Measurements from ENCODE around the gene BRCA1. TPM values are rescaled to one million over a fixed set of nuclear protein-coding genes. Genes with fewer than 3 reads are reported as not detected.

BRCA1 gene
- polyA plus RNA-seq (2011; rRNA removed) (9.4 and 12.6 TPM in 2 replicates), polyA minus RNA-seq (2011; rRNA and poly(A)+ RNA removed) (22.0 and 30.9 TPM in 2 replicates)

GRCh38 chr17:43125133-43125966, at the start of gene BRCA1:
Gene BRCA1 (minus strand): TSS chr17:43125364. CDS start chr17:43124096, 1,268 bp downstream.
- ChIA-PET POLR2A (interaction anchor here (0.5 to 0.8 kb wide), 2 partner anchors 101 to 360 kb away, joined by 3 to 6 read pairs; no protein-coding TSS in a partner anchor), CTCF (interaction anchor here (1.1 to 2.6 kb wide), 2 partner anchors 84 to 101 kb away, joined by 3 to 8 read pairs; partner anchors contain the start of gene RND2)

DNA sequence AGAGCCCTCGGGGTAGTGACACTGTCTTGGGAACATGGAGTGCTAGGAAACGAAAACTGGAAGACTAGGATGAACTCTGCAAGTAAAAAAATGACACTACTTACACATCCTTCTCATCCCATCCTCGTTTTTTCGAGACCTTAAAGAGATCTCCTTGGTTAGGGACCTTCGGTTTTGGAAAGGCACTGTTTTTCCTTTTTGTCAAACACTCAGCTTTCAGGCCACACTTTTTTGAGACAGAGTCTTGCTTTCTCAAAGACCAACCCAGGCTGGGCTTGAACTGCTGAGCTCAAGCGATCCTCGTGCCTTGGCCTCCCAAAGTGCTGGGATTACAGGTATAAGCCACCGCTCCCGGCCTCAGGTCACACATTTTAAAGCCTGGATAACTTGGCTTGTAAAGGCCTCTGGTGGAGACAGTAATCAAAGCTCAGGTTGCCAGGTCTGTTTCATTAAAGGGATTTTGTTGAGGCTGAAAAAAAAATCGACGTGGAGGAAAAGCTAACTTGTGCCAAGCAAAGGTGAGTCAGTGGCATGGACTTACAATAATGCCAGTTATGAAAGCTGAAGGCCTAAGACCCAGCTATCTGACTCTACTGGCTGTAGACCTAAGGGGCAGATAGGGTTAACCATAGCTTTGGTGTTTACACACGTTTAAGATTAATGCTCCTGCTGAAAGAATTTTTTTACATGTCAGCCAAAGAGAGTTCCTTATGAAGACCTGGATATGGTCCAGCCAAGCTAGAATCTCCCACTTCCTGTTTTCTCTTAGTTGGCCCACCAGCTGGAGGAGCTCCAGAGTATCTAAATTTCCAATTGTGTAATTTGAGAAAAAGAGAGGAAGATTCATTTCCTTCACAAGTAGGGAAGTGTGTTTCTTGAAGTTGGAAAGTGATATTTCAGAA, 46.7 kb upstream of the BRCA1 start:
- POLR2A ChIA-PET, result interaction anchor here (0.6 to 1.4 kb wide), 5 partner anchors 31 to 950 kb away, joined by 3 to 7 read pairs (median 3); partner anchors contain the start of gene TMEM106A
- H3K27me3 ChIP-seq (ENCODE audit: control insufficient read depth, insufficient read depth, low read length), result no peaks in the 10 kb centered on the region
- H3K4me3 ChIP-seq (ENCODE audit: low read depth, low read length), result peak overlapping the region; percentile 59
- TF ChIP-seq CTCF (IDR thresholded peaks at IDR 0.05; ENCODE audit: insufficient read depth, low read depth, low read length), result peak; percentile 53
- CTCF ChIA-PET, result interaction anchor here (0.6 to 0.9 kb wide), 4 partner anchors 89 to 350 kb away, joined by 3 to 4 read pairs (median 3); no protein-coding TSS in a partner anchor
- H3K36me3 ChIP-seq (ENCODE audit: control insufficient read depth, insufficient read depth, low read length), result peaks cover under 1% of the 10 kb centered on the region
- peak; percentile 77 for DNase-seq (ENCODE audit: low read depth)

More at GRCh38 chr17:43125133-43125966, at the start of gene BRCA1:
- DNase-seq (ENCODE audit: low read depth), result peak; percentile 97
- Histone ChIP-seq H3K36me3 (ENCODE audit: control insufficient read depth, insufficient read depth, low read length) (no peaks in the 10 kb centered on the region; the same call in 1 of the 2 replicates), H3K27me3 (ENCODE audit: control insufficient read depth, insufficient read depth, low read length) (no peaks in the 10 kb centered on the region), H3K4me3 (ENCODE audit: low read depth, low read length) (peak within 1 kb of the TSS; percentile 68)
- TF ChIP-seq CTCF (IDR thresholded peaks at IDR 0.05; ENCODE audit: insufficient read depth, low read depth, low read length), result no peak

DNA sequence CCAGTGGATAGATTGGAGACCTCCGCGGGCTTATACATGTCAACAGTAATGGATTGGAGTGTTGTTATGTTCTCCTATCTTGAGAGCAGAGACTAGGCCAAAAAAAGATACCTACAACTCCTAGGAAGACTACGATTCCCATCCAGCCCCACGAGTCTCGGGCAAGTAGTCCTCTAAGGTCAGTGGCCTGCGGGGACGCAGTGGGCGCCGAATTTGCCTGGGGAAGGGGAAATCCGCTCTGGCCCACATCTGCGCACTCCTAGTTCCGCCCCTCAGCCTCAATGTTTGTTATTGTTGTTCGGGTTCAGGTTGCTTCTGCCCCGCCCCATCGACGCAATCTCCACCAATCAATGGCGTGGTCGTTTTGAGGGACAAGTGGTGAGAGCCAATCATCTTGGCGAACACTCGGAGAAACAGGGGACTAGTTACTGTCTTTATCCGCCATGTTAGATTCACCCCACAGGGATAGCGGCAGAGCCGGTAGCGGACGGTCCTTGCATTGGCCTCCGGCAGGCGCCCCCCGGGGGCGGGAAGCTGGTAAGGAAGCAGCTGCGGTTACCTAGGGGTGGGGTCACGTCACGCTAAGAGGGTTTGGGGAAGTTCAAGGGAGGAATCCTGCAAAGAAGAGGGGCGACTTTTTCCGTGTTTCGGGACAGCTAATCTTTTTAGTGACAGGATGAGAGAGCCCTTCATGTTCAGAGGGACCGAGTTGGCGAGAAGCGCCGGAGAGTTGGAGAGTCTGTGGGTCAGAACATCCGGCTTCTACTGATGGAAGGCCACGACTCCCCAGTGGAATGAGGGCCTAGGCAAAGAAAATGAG, 45.8 kb upstream of the BRCA1 start, which contains the start of gene NBR1:
NBR1 (plus strand) TSS at position 449 of the 820 bp plus-strand sequence. CDS start 4,586 bp downstream, outside the sequence.
- TF ChIP-seq CTCF (IDR thresholded peaks at IDR 0.05; ENCODE audit: insufficient read depth, low read depth, low read length), result peak; percentile 21
- ChIA-PET POLR2A (interaction anchor here (1.4 kb wide), 1 partner anchor 41 kb away, joined by 7 read pairs; the partner anchor contains the start of gene TMEM106A), CTCF (no interaction called here)

GRCh38 chr17:43170140-43170765, 45.1 kb upstream of the BRCA1 start:
- no peak for TF ChIP-seq CTCF (IDR thresholded peaks at IDR 0.05; ENCODE audit: insufficient read depth, low read depth, low read length)
- Histone ChIP-seq H3K36me3 (ENCODE audit: control insufficient read depth, insufficient read depth, low read length) (no peaks in the 10 kb centered on the region), H3K4me3 (ENCODE audit: low read depth, low read length) (peak overlapping the region; percentile 59), H3K27me3 (ENCODE audit: control insufficient read depth, insufficient read depth, low read length) (no peaks in the 10 kb centered on the region)
- peak; percentile 87 for DNase-seq (ENCODE audit: low read depth)
- CTCF ChIA-PET, result interaction anchor here (1.8 kb wide), 1 partner anchor 146 kb away, joined by 8 read pairs; the partner anchor contains the start of gene RND2
- POLR2A ChIA-PET, result no interaction called here

More for the DNA sequence above, 45.8 kb upstream of the BRCA1 start, which contains the start of gene NBR1:
- Histone ChIP-seq H3K27me3 (ENCODE audit: control insufficient read depth, insufficient read depth, low read length) (no peaks in the 10 kb centered on the region), H3K36me3 (ENCODE audit: control insufficient read depth, insufficient read depth, low read length) (no peaks in the 10 kb centered on the region), H3K4me3 (ENCODE audit: low read depth, low read length) (peak within 1 kb of the TSS; percentile 59)
- peak; percentile 91 for DNase-seq (ENCODE audit: low read depth)

All from BJ (cell line).